HG02759 (cell line): ENCODE results near the gene EFHC1.

Experiments
- ATAC-seq: cut with Tn5 transposase; IDR thresholded peaks from one replicate; pipeline ENCODE4 v1.9.1; 2021; ENCODE audit warnings: mild to moderate bottlenecking, moderate library complexity; ENCODE audit not compliant: unreplicated experiment

The EFHC1 gene

DNA sequence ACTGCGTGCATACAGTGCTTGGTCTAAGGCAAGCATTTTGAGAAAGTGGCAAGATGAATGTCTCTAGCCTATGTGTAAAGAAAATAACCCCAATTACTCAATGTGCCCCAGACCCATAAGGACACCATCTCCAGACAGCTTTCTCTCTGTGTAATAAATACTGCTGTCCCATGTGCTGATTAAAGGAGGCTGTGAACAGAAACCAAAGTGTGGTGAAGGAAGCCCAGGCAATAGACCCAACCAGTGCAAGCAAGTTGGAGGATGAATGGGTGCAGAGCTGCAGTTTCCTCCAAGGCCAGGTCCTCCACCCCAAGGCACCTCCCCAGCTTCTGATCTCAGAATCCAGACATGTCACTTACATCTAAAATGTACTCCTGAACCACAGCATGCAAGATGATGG, 96.1 kb downstream of the EFHC1 start:
- ATAC-seq: no peak

GRCh38 chr6:52516943-52517342, 96.8 kb downstream of the EFHC1 start:
- ATAC-seq: no peak

DNA sequence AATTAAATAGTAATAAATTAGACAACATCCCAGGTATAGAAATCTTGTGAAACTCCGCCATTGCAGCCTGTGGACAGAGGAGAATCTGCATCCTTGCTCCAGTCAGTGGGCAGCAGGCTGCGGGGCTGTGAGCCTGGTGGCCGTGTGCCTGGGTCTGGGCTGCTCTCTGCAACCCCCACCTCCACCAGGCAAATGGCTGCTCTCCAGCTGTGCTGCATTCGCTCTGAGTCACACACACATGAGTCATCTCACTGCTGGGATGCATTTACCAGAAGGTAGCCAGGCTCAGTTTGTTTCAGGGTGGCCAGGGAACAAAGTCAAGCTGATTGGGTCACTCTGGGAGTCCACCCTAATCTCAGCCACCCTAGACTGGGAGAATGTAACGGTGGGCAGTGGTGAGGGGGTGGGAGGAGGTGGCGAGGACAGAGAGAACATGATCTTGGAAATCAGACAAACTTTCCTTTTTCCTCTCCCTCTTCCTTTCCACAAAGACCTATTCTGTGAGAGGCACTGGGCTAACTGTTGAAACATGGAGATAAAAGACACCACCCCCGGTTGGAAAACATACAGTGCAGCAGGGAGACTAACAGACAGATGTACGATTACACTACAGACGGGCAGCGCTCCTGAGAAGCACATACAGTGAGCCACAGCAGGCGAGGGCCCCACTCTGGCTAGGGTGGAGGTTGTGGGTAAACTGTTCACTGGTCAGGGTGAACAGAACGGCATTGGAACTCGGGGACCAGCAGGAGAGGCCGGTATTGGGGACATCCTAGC, 97.5 kb downstream of the EFHC1 start:
- peak; percentile 96 for ATAC-seq

- no peak for ATAC-seq
These were observed 98.3 kb downstream of the EFHC1 start for GRCh38 chr6:52518279-52518945.

- ATAC-seq: no peak
These were observed 99.5 kb downstream of the EFHC1 start for GRCh38 chr6:52519618-52520017.

GRCh38 chr6:52522151-52522626, 102.0 kb downstream of the EFHC1 start:
- no peak for ATAC-seq

- no peak for ATAC-seq
These were observed 102.5 kb downstream of the EFHC1 start for GRCh38 chr6:52522655-52523054.

DNA sequence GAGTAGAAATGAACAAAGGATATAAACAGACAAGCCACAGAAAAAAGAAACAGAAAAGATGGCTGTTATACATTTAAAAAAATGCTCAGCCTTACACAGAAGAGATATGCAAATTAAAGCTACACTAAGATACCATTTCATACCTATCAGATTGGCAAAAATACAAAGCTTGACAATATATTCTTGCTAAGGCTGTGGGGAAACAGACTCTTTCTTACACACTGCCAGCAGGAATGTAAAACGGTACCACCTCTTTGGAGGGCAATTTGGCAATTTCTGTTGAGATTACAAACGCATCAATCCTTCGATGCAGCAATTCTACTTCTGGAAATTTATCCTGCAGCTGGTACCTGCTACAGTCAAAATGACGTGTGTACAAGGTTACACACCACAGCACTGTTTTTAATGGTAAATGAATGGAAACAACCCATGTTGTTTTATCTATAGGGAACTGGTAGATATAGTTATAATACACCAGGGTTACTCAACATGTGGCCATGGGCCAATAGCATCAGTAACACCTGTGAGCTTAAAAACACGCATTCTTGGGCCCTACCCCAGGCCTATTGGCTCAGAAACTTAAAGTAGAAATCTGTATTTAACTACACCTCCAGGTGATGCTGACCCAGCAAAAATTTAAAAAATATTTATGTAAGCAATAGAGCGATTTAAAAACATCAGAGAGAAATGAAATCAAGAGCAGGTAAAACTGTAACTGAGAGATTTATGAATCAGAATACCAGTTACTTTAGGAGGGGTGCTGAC, 103.4 kb downstream of the EFHC1 start:
- no peak for ATAC-seq

DNA sequence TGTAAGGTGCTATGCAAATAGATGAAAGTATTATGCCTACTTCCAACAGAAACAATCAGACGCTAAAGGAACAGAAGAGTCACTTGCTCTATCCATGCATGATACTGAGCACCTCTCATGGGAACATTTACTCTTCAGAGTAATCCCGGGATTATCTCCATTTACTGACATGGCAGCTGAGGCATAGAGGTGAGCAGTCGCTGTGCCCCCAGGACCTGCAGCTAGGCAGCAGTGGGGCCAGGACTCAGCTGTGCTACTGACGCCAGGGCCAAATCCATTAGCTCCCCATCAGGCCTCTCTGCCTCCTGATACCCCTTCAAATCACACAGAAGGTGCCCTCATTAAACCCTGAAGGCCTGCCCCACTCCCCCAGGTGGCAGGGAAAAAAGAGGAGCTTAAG, 104.8 kb downstream of the EFHC1 start:
- no peak for ATAC-seq

DNA sequence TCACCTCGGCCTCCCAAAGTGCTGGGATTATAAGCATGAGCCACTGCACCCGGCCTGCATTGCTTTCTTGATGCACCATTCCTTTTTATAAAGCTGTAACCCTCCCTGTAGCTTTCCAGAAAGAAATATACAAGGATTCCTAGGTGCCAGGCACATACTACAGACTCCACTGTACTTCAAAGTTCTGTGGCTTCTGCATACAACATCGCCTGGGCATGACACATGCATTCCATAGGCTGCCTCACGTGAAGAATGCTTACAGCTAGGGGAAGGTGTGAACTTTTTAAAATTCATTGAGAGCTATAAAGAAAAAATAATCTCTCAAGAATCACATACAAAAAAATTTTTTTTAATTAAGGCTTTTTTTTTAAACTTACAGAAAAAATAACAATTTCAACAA, 106.5 kb downstream of the EFHC1 start:
- ATAC-seq: no peak

- ATAC-seq: no peak
These were observed 107.3 kb downstream of the EFHC1 start for GRCh38 chr6:52527436-52527835.

GRCh38 chr6:52529311-52529710, 109.2 kb downstream of the EFHC1 start:
- ATAC-seq: no peak

DNA sequence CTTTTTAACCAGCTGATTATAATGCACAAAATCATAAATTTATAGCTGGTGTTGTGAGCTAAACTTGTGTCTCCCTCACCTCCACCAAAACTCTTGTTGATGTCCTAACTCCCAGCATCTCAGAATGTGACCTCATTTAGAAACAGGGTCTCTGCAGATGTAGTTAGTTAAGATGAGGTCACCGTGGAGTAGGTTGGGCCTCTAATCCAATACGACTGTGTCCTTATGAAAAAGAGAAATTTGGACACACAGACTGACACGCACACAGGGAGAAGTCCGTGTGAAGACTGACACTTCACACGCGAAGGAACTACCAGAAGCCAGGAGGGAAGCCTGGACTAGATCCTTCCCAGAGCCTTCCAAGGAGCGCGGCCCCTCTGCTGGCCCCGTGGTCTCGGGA, 110.2 kb downstream of the EFHC1 start:
- no peak for ATAC-seq

GRCh38 chr6:52531396-52531795, 111.3 kb downstream of the EFHC1 start:
- ATAC-seq: no peak

GRCh38 chr6:52531834-52532233, 111.7 kb downstream of the EFHC1 start:
- no peak for ATAC-seq

DNA sequence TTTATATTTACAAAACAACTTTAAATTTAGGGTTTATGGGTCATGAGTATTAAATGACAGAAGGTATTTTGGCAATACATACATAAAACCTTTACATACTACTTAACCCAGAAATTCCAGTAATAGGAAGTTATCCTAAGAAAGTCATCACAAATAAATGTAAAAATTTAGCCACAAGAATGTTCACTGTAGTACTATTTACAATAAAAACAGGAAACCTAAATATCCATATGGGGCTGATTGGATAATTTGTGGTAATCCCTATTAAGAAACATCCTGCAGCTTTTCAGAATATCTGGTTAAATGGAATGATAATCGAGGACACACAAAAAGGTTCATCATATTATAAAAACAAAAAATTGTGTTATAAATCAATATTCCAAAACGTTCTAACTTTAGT, 112.3 kb downstream of the EFHC1 start:
- ATAC-seq: no peak

DNA sequence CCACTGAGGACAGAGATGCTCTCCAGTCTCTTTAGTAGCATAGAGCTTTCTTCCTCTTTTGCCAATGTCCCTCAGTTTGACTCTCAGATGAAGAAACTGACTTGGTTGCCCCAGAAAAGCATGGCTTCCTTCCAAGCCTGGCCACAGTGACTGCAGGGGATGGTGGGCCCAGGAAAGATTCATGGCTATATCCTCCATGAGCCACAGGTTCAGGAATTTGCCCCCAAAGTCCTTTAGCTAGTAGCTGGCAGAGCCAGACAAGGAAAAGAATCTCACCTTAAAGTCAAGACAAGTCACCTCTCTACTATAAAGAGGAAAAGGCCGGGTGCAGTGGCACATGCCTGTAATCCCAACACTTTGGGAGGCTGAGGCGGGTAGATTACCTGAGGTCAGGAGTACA, 113.3 kb downstream of the EFHC1 start:
- ATAC-seq: no peak

GRCh38 chr6:52534363-52534762, 114.2 kb downstream of the EFHC1 start:
- no peak for ATAC-seq

GRCh38 chr6:52534966-52535390, 114.8 kb downstream of the EFHC1 start:
- ATAC-seq: no peak

- no peak for ATAC-seq
These were observed 115.7 kb downstream of the EFHC1 start for GRCh38 chr6:52535711-52536423.

DNA sequence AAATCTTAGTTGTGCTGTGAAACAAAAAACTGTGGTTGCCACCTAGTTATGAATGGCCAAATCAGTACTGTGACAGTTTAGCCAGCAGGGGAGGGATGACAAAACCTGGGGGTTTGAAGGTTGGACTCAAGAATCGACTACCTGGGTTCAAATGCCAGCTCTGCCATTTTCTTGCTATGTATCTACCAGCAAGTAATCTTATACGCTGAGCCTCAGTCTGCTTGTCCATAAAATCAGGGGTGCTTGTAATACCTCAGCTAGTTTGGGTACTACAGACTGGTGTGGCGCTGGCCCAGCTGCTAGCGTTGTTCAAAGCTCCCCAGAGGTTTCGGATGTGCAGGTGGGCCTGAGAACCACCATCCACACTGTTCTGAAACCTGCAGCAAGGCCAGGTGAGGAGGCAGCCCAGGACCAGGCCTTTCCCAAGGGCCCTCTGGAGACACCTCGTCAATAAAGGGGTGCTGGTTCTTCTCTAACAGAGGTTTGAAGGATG, 116.3 kb downstream of the EFHC1 start:
- ATAC-seq: peak; percentile 18
